Mucosa of descending colon (tissue), 3 donors: Measurements from ENCODE around the gene FABP1. TPM values are rescaled to one million over a fixed set of nuclear protein-coding genes. Genes with fewer than 3 reads are reported as not detected.

Source experiments
- ATAC-seq: fragments of 200-7000 bp; cut with Tn5 transposase; one replicate; pipeline ENCODE4 v1.9.1; 2020; ENCODE audit warnings: mild to moderate bottlenecking, moderate library complexity
- DNase-seq, 3 donors: peaks; one replicate each; pipeline ENCODE4 v3.0.0-alpha.2; 2020
- H3K36me3 ChIP-seq: fragments of 200-600 bp; one replicate; pipeline ENCODE4 v1.8.0; 2021; ENCODE audit warnings: low read depth, mild to moderate bottlenecking
- H3K4me1 ChIP-seq: fragments of 200-600 bp; one replicate; pipeline ENCODE4 v1.8.0; 2021; ENCODE audit warnings: low read depth, mild to moderate bottlenecking
- H3K4me3 ChIP-seq: fragments of 200-600 bp; one replicate; pipeline ENCODE4 v1.8.0; 2021; ENCODE audit warnings: mild to moderate bottlenecking
- H3K9me3 ChIP-seq: fragments of 200-600 bp; one replicate; pipeline ENCODE4 v1.8.0; 2021; ENCODE audit warnings: mild to moderate bottlenecking
- CTCF ChIP-seq: fragments of 200-600 bp; IDR thresholded peaks from one replicate; pipeline ENCODE4 v1.8.0; 2022; ENCODE audit warnings: antibody characterized with exemption, mild to moderate bottlenecking
- intact Hi-C, 2 donors: fragments of 100-400 bp; cut with DNase I in 1 of 2; cut with micrococcal nuclease in 1 of 2; formaldehyde crosslinking; loops; one replicate each; pipeline versions ENCODE4 v1.11.0 to v1.11.1; 2022; cut with DNase I, micrococcal nuclease
- total RNA-seq, 3 donors: library from RNA; stranded (reverse); fragmentation: NEBNext Ultra II Directional in 2 of 3; extraction: Animal tissue kit (Norgen Biotek cat#: 25700) in 2 of 3; gene quantifications; one replicate each; pipeline versions ENCODE4 v1.2.1 to v1.2.4, GENCODE V29; 2021 to 2023
- donor health status: DM: no; HTN: no; CAD: no; lungs with moderate emphysema.
- donor health status: DM: no; HTN: no; CAD: no.
- donor health status: DM: no; HTN: yes; CAD: no.

Gene FABP1
- total RNA-seq, 3 donors from 2014 or later: 768 to 5,199 (median 1,319) TPM

- Histone ChIP-seq H3K4me1 (peaks cover 28% of the 10 kb centered on the region), H3K4me3 (no peak overlapping the region), H3K9me3 (peaks cover 13% of the 10 kb centered on the region), H3K36me3 (no peaks in the 10 kb centered on the region)
- DNase-seq (peak in 1 of 3 donors; percentile 52), ATAC-seq (peak; percentile 61)
- intact Hi-C loops: no loop called here
- no peak for TF ChIP-seq CTCF
Measured at GRCh38 chr2:88146590-88146989, 18.7 kb upstream of the FABP1 start.

GRCh38 chr2:88144914-88145497, 17.1 kb upstream of the FABP1 start:
- no peak for TF ChIP-seq CTCF
- H3K9me3 ChIP-seq: peaks cover 13% of the 10 kb centered on the region
- no peaks in the 10 kb centered on the region for H3K36me3 ChIP-seq
- DNase-seq: peak; percentile 78 to 95 (median 81)
- intact Hi-C loops: no loop called here
- no peak overlapping the region for H3K4me3 ChIP-seq
- ATAC-seq: peak; percentile 90
- peaks cover 28% of the 10 kb centered on the region for H3K4me1 ChIP-seq

- DNase-seq (no peak), ATAC-seq (peak; percentile 52)
- Histone ChIP-seq H3K4me3 (no peak overlapping the region), H3K4me1 (peaks cover 28% of the 10 kb centered on the region), H3K36me3 (no peaks in the 10 kb centered on the region), H3K9me3 (peaks cover 8% of the 10 kb centered on the region)
- intact Hi-C loops: no loop called here
- no peak for TF ChIP-seq CTCF
Measured at GRCh38 chr2:88144271-88144670, 16.4 kb upstream of the FABP1 start.

- Histone ChIP-seq H3K36me3 (no peaks in the 10 kb centered on the region), H3K9me3 (peaks cover 3% of the 10 kb centered on the region), H3K4me3 (no peak overlapping the region), H3K4me1 (peaks cover 22% of the 10 kb centered on the region)
- DNase-seq: no peak
- intact Hi-C loops: no loop called here
- no peak for TF ChIP-seq CTCF
- ATAC-seq: no peak
Measured at GRCh38 chr2:88141952-88142351, 14.1 kb upstream of the FABP1 start.

DNA sequence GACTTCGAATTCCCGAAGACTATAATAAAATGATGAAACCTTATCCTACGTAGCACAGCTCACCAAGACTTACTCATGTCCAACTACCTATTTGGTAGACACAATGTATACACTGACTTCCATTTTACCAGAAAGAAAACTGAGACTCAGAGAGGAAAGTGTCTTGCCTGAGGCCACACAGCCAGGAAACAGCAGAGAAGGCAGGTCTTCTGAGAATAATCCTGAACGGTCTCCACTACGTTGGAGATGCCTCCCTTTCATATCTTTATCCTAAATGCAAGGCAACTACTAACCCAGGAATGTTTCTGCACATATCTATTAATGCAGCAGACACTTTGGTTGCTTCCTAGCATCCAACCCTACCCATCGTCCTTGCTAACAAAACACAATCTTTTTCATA, 11.9 kb upstream of the FABP1 start:
- intact Hi-C loops: no loop called here
- peaks cover 7% of the 10 kb centered on the region for H3K4me1 ChIP-seq
- no peak for ATAC-seq
- no peak for TF ChIP-seq CTCF
- peaks cover 3% of the 10 kb centered on the region for H3K9me3 ChIP-seq
- no peak overlapping the region for H3K4me3 ChIP-seq
- no peaks in the 10 kb centered on the region for H3K36me3 ChIP-seq
- DNase-seq: no peak

DNA sequence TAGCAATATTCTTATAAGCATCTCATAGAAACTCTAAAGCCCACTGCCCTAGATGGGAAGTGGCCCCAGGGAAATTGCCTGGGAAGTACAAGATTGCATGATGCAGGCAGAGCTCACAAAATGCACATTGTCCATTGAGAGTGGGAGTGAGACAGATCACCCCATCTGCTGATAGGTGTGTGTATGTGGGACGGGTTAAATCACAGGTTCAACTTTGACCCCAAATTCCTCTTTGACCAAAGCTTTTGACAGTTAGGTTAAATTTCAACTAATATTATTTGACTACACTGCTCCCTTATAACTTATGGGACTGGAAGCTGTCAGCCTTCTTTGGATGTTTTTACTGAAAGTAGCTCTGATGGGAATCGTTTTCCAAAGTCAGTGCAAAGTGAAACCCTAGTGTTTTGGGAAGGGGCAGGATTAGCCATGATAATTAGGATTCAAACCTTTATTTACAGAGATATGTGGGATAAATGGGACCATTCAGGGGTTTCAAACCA, 11.4 kb upstream of the FABP1 start:
- Histone ChIP-seq H3K36me3 (no peaks in the 10 kb centered on the region), H3K9me3 (peaks cover 3% of the 10 kb centered on the region), H3K4me3 (no peak overlapping the region), H3K4me1 (peaks cover 7% of the 10 kb centered on the region)
- no peak for TF ChIP-seq CTCF
- DNase-seq (no peak), ATAC-seq (peak; percentile 80)
- intact Hi-C loops: no loop called here
